Adrenal gland (tissue), 12 donors: ENCODE measurements around the gene CEACAM5. TPM values are rescaled to one million over a fixed set of nuclear protein-coding genes. Genes with fewer than 3 reads are reported as not detected.
A peak's percentile ranks its signal among the peaks of the same experiment; 100 is the strongest.

Source experiments
- DNase-seq, 7 donors: peaks; one replicate each; pipeline ENCODE4 v3.0.0-alpha.2; 2019 to 2020
- H3K27ac ChIP-seq, 5 donors: fragments of 200-600 bp; sonication (generic) in 4 of 5; 1 replicate in 3 of 5; 2 replicates in 2 of 5; pipeline versions ENCODE4 v1.5.1 to v1.8.0; 2016 to 2020; ENCODE audit warnings: mild to moderate bottlenecking in 1 of 5
- H3K27me3 ChIP-seq: fragments of 200-600 bp; 2 replicates; pipeline ENCODE4 v1.8.0; 2021
- H3K36me3 ChIP-seq, 2 donors: fragments of 200-600 bp; replicated peaks in 1 of 2; 1 replicate in 1 of 2; 2 replicates in 1 of 2; pipeline versions ENCODE4 v1.5.1 to v1.8.0; 2018 to 2022
- H3K4me1 ChIP-seq, 2 donors: fragments of 200-600 bp; replicated peaks in 1 of 2; 1 replicate in 1 of 2; 2 replicates in 1 of 2; pipeline versions ENCODE4 v1.5.1 to v1.8.0; 2018 to 2021
- H3K4me3 ChIP-seq, 4 donors: fragments of 200-600 bp; sonication (generic) in 3 of 4; one replicate each; pipeline ENCODE4 v1.5.1; 2016 to 2018
- H3K9me3 ChIP-seq, 3 donors: fragments of 200-600 bp; sonication (generic) in 1 of 3; replicated peaks in 1 of 3; 1 replicate in 2 of 3; 2 replicates in 1 of 3; pipeline versions ENCODE4 v1.5.1 to v1.8.0; 2016 to 2021
- CTCF ChIP-seq, 6 experiments: fragments of 450-650 bp in 4 of 6; fragments of 200-600 bp in 2 of 6; sonication (generic) in 1 of 6; IDR thresholded peaks; 1 replicate in 5 of 6; 2 replicates in 1 of 6; pipeline versions ENCODE4 v1.5.1 to v1.8.0; 2016 to 2021; ENCODE audit warnings: antibody characterized with exemption in 6 of 6, mild to moderate bottlenecking in 2 of 6, moderate library complexity in 1 of 6
- POLR2A ChIP-seq, 2 donors: fragments of 450-650 bp; IDR thresholded peaks; one replicate each; pipeline ENCODE4 v1.6.1; 2017; ENCODE audit warnings: antibody characterized with exemption in 2 of 2, mild to moderate bottlenecking in 2 of 2, moderate library complexity in 1 of 2
- WGBS, 4 donors: extraction: QIAGEN DNeasy Blood & Tissue Kit in 2 of 4; methylation state at CpG; one replicate each; pipeline versions ENCODE4 v1.1.5 to v1.1.7; 2013 to 2017; 5-methylcytosine and 5-hydroxymethylcytosine counted together
- intact Hi-C, 2 donors: fragments of 100-400 bp; cut with DNase I; formaldehyde crosslinking; loops; one replicate each; pipeline versions ENCODE4 v1.14.1 to v1.15.0; 2022 to 2023
- polyA plus RNA-seq, 3 donors: library from polyadenylated mRNA; stranded (reverse); fragments of 200-250 nt in 2 of 3; fragments of 350-450 nt in 1 of 3; fragmentation: Illumina TruSeq in 1 of 3; extraction: RNeasy Lipid Tissue Mini Kit (QIAGEN cat#74804) in 1 of 3; gene quantifications; one replicate each; pipeline ENCODE4 v1.2.3, GENCODE V29; 2013 to 2014
- total RNA-seq, 9 donors: library from RNA; depleted of rRNA in 4 of 9; stranded (reverse); fragments of >200 nt in 4 of 9; fragments of 120-200 nt in 1 of 9; fragmentation: NEBNext Ultra II Directional in 1 of 9; extraction: Animal tissue kit (Norgen Biotek cat#: 25700) in 1 of 9; gene quantifications; one replicate each; pipeline versions ENCODE4 v1.1.0 to v1.2.4, GENCODE V29; 2013 to 2023
- donor health status: healthy with polysubstance abuse.
- donor health status: Bipolar disorder and iron deficiency.
- donor health status: DM: yes; HTN: yes; CAD: no.
- donor health status: DM: no; HTN: no; CAD: no.
- donor health status: DM: no; HTN: no; CAD: no.
- donor health status: DM: yes; HTN: yes; CAD: no.

Gene CEACAM5
- total and polyA plus RNA-seq, 12 donors, result 0.06 to 0.72 (median 0.34) TPM; not detected in 6

GRCh38 chr19:41701401-41702075 lies 6.9 kb upstream of the CEACAM5 start:
- 36 to 42% (median 37%) methylated on average over 8 to 10 of the region's 10 CpGs for WGBS, 4 donors
- no peaks in the 10 kb centered on the region for H3K9me3 ChIP-seq
- peaks cover 6% of the 10 kb centered on the region for H3K27me3 ChIP-seq
- H3K4me3 ChIP-seq, result no peak overlapping the region
- H3K27ac ChIP-seq, result no peak overlapping the region
- H3K36me3 ChIP-seq, result no peaks in the 10 kb centered on the region
- H3K4me1 ChIP-seq, result no peaks in the 10 kb centered on the region
- intact Hi-C loops, result no loop called here
- TF ChIP-seq CTCF (IDR thresholded peaks at IDR 0.05) (no peak), POLR2A (IDR thresholded peaks at IDR 0.05) (no peak)
- peak in 2 of 7 donors; percentile 7 to 13 for DNase-seq

- intact Hi-C loops, result no loop called here
- no peaks in the 10 kb centered on the region for H3K9me3 ChIP-seq
- DNase-seq, result peak in 1 of 7 donors; percentile 5
These were observed 6.2 kb upstream of the CEACAM5 start for GRCh38 chr19:41702171-41702651.

GRCh38 chr19:41703602-41704293 lies 4.7 kb upstream of the CEACAM5 start:
- H3K27ac ChIP-seq, result no peak overlapping the region
- DNase-seq, result peak in 1 of 7 donors; percentile 2
- 65 to 86% (median 69%) methylated on average over 4 to 8 of the region's 8 CpGs for WGBS, 4 donors
- H3K9me3 ChIP-seq, result no peaks in the 10 kb centered on the region
- no peak overlapping the region for H3K4me3 ChIP-seq
- intact Hi-C loops, result no loop called here
- H3K36me3 ChIP-seq, result no peaks in the 10 kb centered on the region
- peaks cover 14% of the 10 kb centered on the region for H3K27me3 ChIP-seq
- no peak for TF ChIP-seq POLR2A (IDR thresholded peaks at IDR 0.05)
- TF ChIP-seq CTCF (IDR thresholded peaks at IDR 0.05), result no peak
- no peaks in the 10 kb centered on the region for H3K4me1 ChIP-seq

More at GRCh38 chr19:41702171-41702651, 6.2 kb upstream of the CEACAM5 start:
- H3K36me3 ChIP-seq, result no peaks in the 10 kb centered on the region
- no peaks in the 10 kb centered on the region for H3K4me1 ChIP-seq
- no peak for TF ChIP-seq POLR2A (IDR thresholded peaks at IDR 0.05)
- no peak for TF ChIP-seq CTCF (IDR thresholded peaks at IDR 0.05)
- H3K4me3 ChIP-seq, result no peak overlapping the region
- H3K27ac ChIP-seq, result no peak overlapping the region
- WGBS, 4 donors, result 27 to 43% (median 39%) methylated on average over 3 of the region's 3 CpGs
- peaks cover 13% of the 10 kb centered on the region for H3K27me3 ChIP-seq

GRCh38 chr19:41705393-41706174 lies 2.8 kb upstream of the CEACAM5 start:
- WGBS, 4 donors, result 39 to 54% (median 50%) methylated on average over 7 to 10 of the region's 10 CpGs
- no peak overlapping the region for H3K4me3 ChIP-seq
- H3K27ac ChIP-seq, result no peak overlapping the region
- peaks cover 14% of the 10 kb centered on the region for H3K27me3 ChIP-seq
- intact Hi-C loops, result no loop called here
- H3K9me3 ChIP-seq, result no peaks in the 10 kb centered on the region
- TF ChIP-seq CTCF (IDR thresholded peaks at IDR 0.05) (no peak), POLR2A (IDR thresholded peaks at IDR 0.05) (no peak)
- no peaks in the 10 kb centered on the region for H3K36me3 ChIP-seq
- DNase-seq, result peak in 1 of 7 donors; percentile 15
- no peaks in the 10 kb centered on the region for H3K4me1 ChIP-seq
